Panc1 (cell line): ENCODE measurements around the gene AATF. TPM values are rescaled to one million over a fixed set of nuclear protein-coding genes. Genes with fewer than 3 reads are reported as not detected.

Source experiments
- ATAC-seq: fragments of 200-7000 bp; cut with Tn5 transposase; 2 replicates; pipeline ENCODE4 v1.9.1; 2020; ENCODE audit warnings: mild to moderate bottlenecking, moderate library complexity
- BruUV-seq: library from RNA; stranded (reverse); fragments of 400-500 nt; replicated peaks from 2 replicates; lab custom pipeline; 2021; lab: Mats Ljungman, UMichigan
- CTCF ChIA-PET: fragments of 300-600 bp; sonication (Branson Sonifier 250); formaldehyde crosslinking; loops from one replicate; lab custom pipeline; 2022; ENCODE audit warnings: antibody characterized with exemption; lab: Charles Lee
- POLR2A ChIA-PET: fragments of 300-600 bp; sonication (Branson Sonifier 250); formaldehyde crosslinking; loops from one replicate; lab custom pipeline; 2022; ENCODE audit warnings: antibody characterized with exemption; lab: Charles Lee
- DNase-seq: peaks from one replicate; pipeline ENCODE4 v3.0.0-alpha.2; 2010; ENCODE audit warnings: low read depth, low spot score
- H3K27ac ChIP-seq: 2 replicates; pipeline ENCODE4 v1.5.1; 2011; ENCODE audit warnings: mild to moderate bottlenecking, low read length, inconsistent platforms
- H3K27me3 ChIP-seq: fragments of 200-500 bp; sonication (Bioruptor generic); 2 replicates; pipeline ENCODE4 v1.6.0; 2014; ENCODE audit warnings: low read length, inconsistent platforms; ENCODE audit not compliant: control insufficient read depth, insufficient read depth
- H3K36me3 ChIP-seq: fragments of 200-500 bp; sonication (Bioruptor generic); 2 replicates; pipeline ENCODE4 v1.5.1; 2014; ENCODE audit warnings: inconsistent platforms, mild to moderate bottlenecking, low read length, moderate library complexity; ENCODE audit not compliant: control insufficient read depth, insufficient read depth
- H3K4me1 ChIP-seq: 2 replicates; pipeline ENCODE4 v1.5.1; 2011; ENCODE audit warnings: inconsistent platforms, mild to moderate bottlenecking, low read length, moderate library complexity; ENCODE audit not compliant: control insufficient read depth, insufficient read depth
- H3K4me3 ChIP-seq, 2 experiments: 2 replicates each; pipeline ENCODE4 v1.5.1; 2011 to 2012; ENCODE audit warnings: low read depth in 2 of 2, low read length in 2 of 2, mild to moderate bottlenecking in 2 of 2, inconsistent platforms in 1 of 2, moderate library complexity in 1 of 2
- H3K9me3 ChIP-seq: fragments of 200-500 bp; sonication (Bioruptor generic); 2 replicates; pipeline ENCODE4 v1.5.1; 2014; ENCODE audit warnings: low read depth, mild to moderate bottlenecking, inconsistent platforms, low read length, moderate library complexity; ENCODE audit not compliant: control insufficient read depth, insufficient read depth
- CTCF ChIP-seq: fragments of 450-650 bp; IDR thresholded peaks from 2 replicates; pipeline ENCODE4 v1.5.1; 2017; ENCODE audit warnings: mild to moderate bottlenecking
- POLR2AphosphoS5 ChIP-seq: IDR thresholded peaks from 2 replicates; pipeline ENCODE4 v1.6.1; 2012; ENCODE audit warnings: mild to moderate bottlenecking, low read depth, low read length, moderate library complexity
- REST ChIP-seq, 2 experiments: IDR thresholded peaks; 2 replicates each; pipeline ENCODE4 v1.6.1; 2011 to 2012; ENCODE audit warnings: low read depth in 2 of 2, control low read depth in 1 of 2, low read length in 1 of 2, mild to moderate bottlenecking in 1 of 2, moderate library complexity in 1 of 2; ENCODE audit not compliant: insufficient read depth in 1 of 2
- SIN3A ChIP-seq: IDR thresholded peaks from 2 replicates; pipeline ENCODE4 v1.6.1; 2012; ENCODE audit warnings: low read depth, mild to moderate bottlenecking, low read length, moderate library complexity, borderline replicate concordance; ENCODE audit not compliant: insufficient read depth
- TCF7L2 ChIP-seq: IDR thresholded peaks from 2 replicates; pipeline ENCODE4 v1.6.1; 2011; ENCODE audit warnings: mild to moderate bottlenecking, low read depth, low read length, inconsistent platforms
- in situ Hi-C: cut with HindIII; loops from 2 replicates; pipeline ENCODE4 v1.10.0; 2016; ENCODE audit warnings: low sequenced_read_pairs, low pct_unique_long_range_greater_than_20kb
- intact Hi-C: fragments of 100-400 bp; cut with micrococcal nuclease; formaldehyde crosslinking; loops from one replicate; pipeline ENCODE4 v1.10.0; 2022; ENCODE audit not compliant: unreplicated experiment
- total RNA-seq: library from RNA; stranded (reverse); gene quantifications from one replicate; pipeline ENCODE4 v1.2.1, GENCODE V29; 2021; ENCODE audit not compliant: unreplicated experiment

AATF gene
- total RNA-seq, 1 experiment from 2014 or later = 58.1 TPM

GRCh38 chr17:37066322-37067255, 117.8 kb downstream of the AATF start:
- in situ Hi-C loops = no loop called here
- intact Hi-C loops = no loop called here

More at GRCh38 chr17:37066322-37067255, 117.8 kb downstream of the AATF start:
- Histone ChIP-seq H3K4me3 (no peak overlapping the region), H3K27me3 (no peaks in the 10 kb centered on the region), H3K4me1 (peaks cover 11% of the 10 kb centered on the region), H3K9me3 (no peaks in the 10 kb centered on the region), H3K36me3 (no peaks in the 10 kb centered on the region), H3K27ac (no peak overlapping the region)
- TF ChIP-seq CTCF = no peak
- no peak for TF ChIP-seq SIN3A
- no peak for TF ChIP-seq TCF7L2
- no peak for TF ChIP-seq REST (IDR thresholded peaks at IDR 0.05; ENCODE audit: insufficient read depth in 1 of 2, low read depth in 2 of 2, low read length in 1 of 2)
- TF ChIP-seq POLR2AphosphoS5 = no peak
- BruUV-seq = no TSS peak
- ATAC-seq (no peak), DNase-seq (no peak)
- CTCF ChIA-PET = interaction anchor here (0.5 kb wide), 1 partner anchor 61 kb away, joined by 7 read pairs; no protein-coding TSS in a partner anchor
- POLR2A ChIA-PET = no interaction called here
